ENCODE measurements around the gene ATP1B1.

DNA sequence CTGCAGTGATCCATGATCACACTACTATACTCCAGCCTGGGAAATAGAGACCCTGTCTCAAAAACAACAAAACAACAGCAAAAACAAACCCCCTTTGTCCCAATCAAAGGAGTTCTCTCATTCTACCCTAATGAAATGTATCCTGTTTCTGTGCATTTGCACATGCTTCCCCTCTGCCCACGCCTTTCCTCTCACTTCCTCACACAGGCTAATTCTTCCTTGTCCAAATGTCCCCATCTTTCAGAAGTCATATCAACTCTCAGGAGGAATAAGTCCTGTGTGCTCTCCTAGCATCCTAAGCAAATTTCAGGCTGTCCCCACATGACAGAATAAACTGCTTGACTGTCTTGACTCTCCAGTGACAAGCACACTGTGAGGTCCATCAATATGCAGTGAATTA is 8.1 kb upstream of the ATP1B1 start:
- no peak for TF ChIP-seq ZKSCAN1 (IDR thresholded peaks at IDR 0.05; ENCODE audit: low read depth, low read length)
- no peak for TF ChIP-seq NFIC (IDR thresholded peaks at IDR 0.05)
- TF ChIP-seq, protein P1, sequence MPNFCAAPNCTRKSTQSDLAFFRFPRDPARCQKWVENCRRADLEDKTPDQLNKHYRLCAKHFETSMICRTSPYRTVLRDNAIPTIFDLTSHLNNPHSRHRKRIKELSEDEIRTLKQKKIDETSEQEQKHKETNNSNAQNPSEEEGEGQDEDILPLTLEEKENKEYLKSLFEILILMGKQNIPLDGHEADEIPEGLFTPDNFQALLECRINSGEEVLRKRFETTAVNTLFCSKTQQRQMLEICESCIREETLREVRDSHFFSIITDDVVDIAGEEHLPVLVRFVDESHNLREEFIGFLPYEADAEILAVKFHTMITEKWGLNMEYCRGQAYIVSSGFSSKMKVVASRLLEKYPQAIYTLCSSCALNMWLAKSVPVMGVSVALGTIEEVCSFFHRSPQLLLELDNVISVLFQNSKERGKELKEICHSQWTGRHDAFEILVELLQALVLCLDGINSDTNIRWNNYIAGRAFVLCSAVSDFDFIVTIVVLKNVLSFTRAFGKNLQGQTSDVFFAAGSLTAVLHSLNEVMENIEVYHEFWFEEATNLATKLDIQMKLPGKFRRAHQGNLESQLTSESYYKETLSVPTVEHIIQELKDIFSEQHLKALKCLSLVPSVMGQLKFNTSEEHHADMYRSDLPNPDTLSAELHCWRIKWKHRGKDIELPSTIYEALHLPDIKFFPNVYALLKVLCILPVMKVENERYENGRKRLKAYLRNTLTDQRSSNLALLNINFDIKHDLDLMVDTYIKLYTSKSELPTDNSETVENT (CRISPR knock-in tag; IDR thresholded peaks at IDR 0.05) = no peak
- TF ChIP-seq NR2F6 (CRISPR knock-in tag; IDR thresholded peaks at IDR 0.05) = no peak
- TF ChIP-seq, protein P2, sequence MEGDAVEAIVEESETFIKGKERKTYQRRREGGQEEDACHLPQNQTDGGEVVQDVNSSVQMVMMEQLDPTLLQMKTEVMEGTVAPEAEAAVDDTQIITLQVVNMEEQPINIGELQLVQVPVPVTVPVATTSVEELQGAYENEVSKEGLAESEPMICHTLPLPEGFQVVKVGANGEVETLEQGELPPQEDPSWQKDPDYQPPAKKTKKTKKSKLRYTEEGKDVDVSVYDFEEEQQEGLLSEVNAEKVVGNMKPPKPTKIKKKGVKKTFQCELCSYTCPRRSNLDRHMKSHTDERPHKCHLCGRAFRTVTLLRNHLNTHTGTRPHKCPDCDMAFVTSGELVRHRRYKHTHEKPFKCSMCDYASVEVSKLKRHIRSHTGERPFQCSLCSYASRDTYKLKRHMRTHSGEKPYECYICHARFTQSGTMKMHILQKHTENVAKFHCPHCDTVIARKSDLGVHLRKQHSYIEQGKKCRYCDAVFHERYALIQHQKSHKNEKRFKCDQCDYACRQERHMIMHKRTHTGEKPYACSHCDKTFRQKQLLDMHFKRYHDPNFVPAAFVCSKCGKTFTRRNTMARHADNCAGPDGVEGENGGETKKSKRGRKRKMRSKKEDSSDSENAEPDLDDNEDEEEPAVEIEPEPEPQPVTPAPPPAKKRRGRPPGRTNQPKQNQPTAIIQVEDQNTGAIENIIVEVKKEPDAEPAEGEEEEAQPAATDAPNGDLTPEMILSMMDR (IDR thresholded peaks at IDR 0.05 in 2 of 3, conservative IDR thresholded peaks at IDR 0.05 in 1 of 3; ENCODE audit: insufficient read depth in 2 of 3, low read depth in 1 of 3, low read length in 3 of 3) = no peak
- TF ChIP-seq NCOR1 (IDR thresholded peaks at IDR 0.05) = no peak
